Ishikawa (cell line): ENCODE data around the gene ZC3H4.

Experiments
- CEBPB ChIP-seq: IDR thresholded peaks from 2 replicates; pipeline ENCODE4 v1.6.1; 2012
- CREB1 ChIP-seq: IDR thresholded peaks from 2 replicates; pipeline ENCODE4 v1.6.1; 2012; ENCODE audit warnings: low read depth
- EGR1 ChIP-seq: IDR thresholded peaks from 2 replicates; pipeline ENCODE4 v1.6.1; 2012
- EP300 ChIP-seq: IDR thresholded peaks from 2 replicates; pipeline ENCODE4 v1.6.1; 2012; ENCODE audit warnings: borderline replicate concordance
- FOXM1 ChIP-seq: IDR thresholded peaks from 2 replicates; pipeline ENCODE4 v1.6.1; 2012; ENCODE audit warnings: low read depth, borderline replicate concordance
- NFIC ChIP-seq: IDR thresholded peaks from 2 replicates; pipeline ENCODE4 v1.6.1; 2012
- RAD21 ChIP-seq: IDR thresholded peaks from 2 replicates; pipeline ENCODE4 v1.6.1; 2012; ENCODE audit warnings: low read depth
- REST ChIP-seq: IDR thresholded peaks from 2 replicates; pipeline ENCODE4 v1.6.1; 2012; ENCODE audit warnings: low read depth, mild to moderate bottlenecking
- TAF1 ChIP-seq: IDR thresholded peaks from 2 replicates; pipeline ENCODE4 v1.6.1; 2012; ENCODE audit warnings: low read depth, mild to moderate bottlenecking
- TCF12 ChIP-seq: IDR thresholded peaks from 2 replicates; pipeline ENCODE4 v1.6.1; 2012; ENCODE audit warnings: low read depth
- TEAD4 ChIP-seq: IDR thresholded peaks from 2 replicates; pipeline ENCODE4 v1.6.1; 2012
- YY1 ChIP-seq: IDR thresholded peaks from 2 replicates; pipeline ENCODE4 v1.6.1; 2012; ENCODE audit warnings: low read depth
- ZBTB7A ChIP-seq: IDR thresholded peaks from 2 replicates; pipeline ENCODE4 v1.6.1; 2012; ENCODE audit warnings: low read depth
- TF ChIP-seq, protein P1 (sequence below): IDR thresholded peaks from 2 replicates; pipeline ENCODE4 v1.6.1; 2012
- TF ChIP-seq, protein P2 (sequence below): IDR thresholded peaks from 2 replicates; pipeline ENCODE4 v1.6.1; 2012

Gene ZC3H4

GRCh38 chr19:47093841-47094240, 19.7 kb downstream of the ZC3H4 start:
- TF ChIP-seq CEBPB: no peak
- no peak for TF ChIP-seq REST
- TF ChIP-seq, protein P1, sequence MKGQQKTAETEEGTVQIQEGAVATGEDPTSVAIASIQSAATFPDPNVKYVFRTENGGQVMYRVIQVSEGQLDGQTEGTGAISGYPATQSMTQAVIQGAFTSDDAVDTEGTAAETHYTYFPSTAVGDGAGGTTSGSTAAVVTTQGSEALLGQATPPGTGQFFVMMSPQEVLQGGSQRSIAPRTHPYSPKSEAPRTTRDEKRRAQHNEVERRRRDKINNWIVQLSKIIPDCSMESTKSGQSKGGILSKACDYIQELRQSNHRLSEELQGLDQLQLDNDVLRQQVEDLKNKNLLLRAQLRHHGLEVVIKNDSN: no peak
- no peak for TF ChIP-seq TCF12
- TF ChIP-seq, protein P2, sequence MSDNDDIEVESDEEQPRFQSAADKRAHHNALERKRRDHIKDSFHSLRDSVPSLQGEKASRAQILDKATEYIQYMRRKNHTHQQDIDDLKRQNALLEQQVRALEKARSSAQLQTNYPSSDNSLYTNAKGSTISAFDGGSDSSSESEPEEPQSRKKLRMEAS: no peak
- TF ChIP-seq CREB1: no peak
- no peak for TF ChIP-seq EGR1
- TF ChIP-seq RAD21: no peak
- TF ChIP-seq EP300: no peak
- TF ChIP-seq ZBTB7A: no peak
- TF ChIP-seq NFIC: no peak
- no peak for TF ChIP-seq TEAD4
- TF ChIP-seq FOXM1: no peak
- no peak for TF ChIP-seq TAF1
- no peak for TF ChIP-seq YY1

- no peak for TF ChIP-seq TEAD4
- no peak for TF ChIP-seq ZBTB7A
- TF ChIP-seq RAD21: no peak
- no peak for TF ChIP-seq TCF12
- TF ChIP-seq CREB1: no peak
- no peak for TF ChIP-seq NFIC
- no peak for TF ChIP-seq CEBPB
- TF ChIP-seq, protein P2: no peak
- TF ChIP-seq REST: no peak
- TF ChIP-seq TAF1: no peak
- TF ChIP-seq FOXM1: no peak
- TF ChIP-seq EGR1: no peak
- no peak for TF ChIP-seq EP300
- TF ChIP-seq, protein P1: no peak
- TF ChIP-seq YY1: no peak
Measured at GRCh38 chr19:47093254-47093653, 20.3 kb downstream of the ZC3H4 start.

GRCh38 chr19:47089767-47090350, 23.7 kb downstream of the ZC3H4 start:
- TF ChIP-seq TCF12 (no peak), TAF1 (no peak), EGR1 (no peak), CEBPB (no peak), EP300 (no peak), REST (no peak), RAD21 (no peak), ZBTB7A (no peak), TEAD4 (no peak), CREB1 (no peak), FOXM1 (no peak), NFIC (no peak), YY1 (no peak)
- TF ChIP-seq, protein P1: no peak
- TF ChIP-seq, protein P2: no peak
